SK-N-SH (cell line): ENCODE data around the gene RBM38.
"Not testable (repeated sequence)": the region's sequence is repeated elsewhere in the genome, so short reads cannot be mapped to it uniquely, and the experiment has no call there.

Experiments
- CHD2 ChIP-seq: fragments of 150-350 bp; IDR thresholded peaks from 2 replicates; pipeline ENCODE4 v1.6.1; 2018; ENCODE audit warnings: low read length; ENCODE audit not compliant: partially characterized antibody
- CTCF ChIP-seq: fragments of 200-600 bp; sonication (generic); IDR thresholded peaks from 2 replicates; pipeline ENCODE4 v1.6.1; 2017; ENCODE audit warnings: antibody characterized with exemption, mild to moderate bottlenecking, moderate library complexity
- EP300 ChIP-seq, 2 experiments: IDR thresholded peaks; 2 replicates each; pipeline versions ENCODE4 v1.4.0 to v1.6.1; 2012; ENCODE audit warnings: borderline replicate concordance in 1 of 2, low read depth in 1 of 2, low read length in 1 of 2
- EZH2phosphoT487 ChIP-seq: fragments of 200-600 bp; sonication (generic); IDR thresholded peaks from 2 replicates; pipeline ENCODE4 v1.6.1; 2017; ENCODE audit warnings: low read depth, mixed run types, mild to moderate bottlenecking, antibody characterized with exemption, moderate library complexity, borderline replicate concordance
- JUND ChIP-seq: IDR thresholded peaks from 2 replicates; pipeline ENCODE4 v1.4.0; 2012
- MAX ChIP-seq: IDR thresholded peaks from 2 replicates; pipeline ENCODE4 v1.4.0; 2012; ENCODE audit warnings: low read depth
- RAD21 ChIP-seq: IDR thresholded peaks from 2 replicates; pipeline ENCODE4 v1.6.1; 2012; ENCODE audit warnings: mild to moderate bottlenecking, low read length
- REST ChIP-seq: IDR thresholded peaks from 2 replicates; pipeline ENCODE4 v1.6.1; 2012; ENCODE audit warnings: mild to moderate bottlenecking, low read depth, low read length, moderate library complexity

- not testable (repeated sequence) for TF ChIP-seq CTCF; RAD21; JUND; MAX; EZH2phosphoT487; EP300 (IDR thresholded peaks at IDR 0.05; ENCODE audit: borderline replicate concordance in 1 of 2, low read depth in 1 of 2, low read length in 1 of 2); REST; CHD2
Measured at GRCh38 chr20:57430201-57430596, 39.0 kb downstream of the RBM38 start.
